HEK293 (cell line): Measurements from ENCODE around the gene INTS6L.

Experiments
- GLI2 ChIP-seq: fragments of 450-650 bp; formaldehyde crosslinking; IDR thresholded peaks from 2 replicates; pipeline ENCODE4; 2017; ENCODE audit warnings: missing biosample characterization, missing genetic modification characterization, low read depth, borderline replicate concordance
- GLIS1 ChIP-seq: fragments of 450-650 bp; formaldehyde crosslinking; IDR thresholded peaks from 2 replicates; pipeline ENCODE4 v1.5.1; 2016; ENCODE audit warnings: missing biosample characterization, missing genetic modification characterization
- IKZF3 ChIP-seq: fragments of 450-650 bp; IDR thresholded peaks from 2 replicates; pipeline ENCODE4 v1.5.0; 2018; ENCODE audit warnings: missing biosample characterization, mild to moderate bottlenecking, missing genetic modification characterization, moderate library complexity
- KLF7 ChIP-seq: fragments of 450-650 bp; formaldehyde crosslinking; IDR thresholded peaks from 2 replicates; pipeline ENCODE4 v1.5.1; 2016; ENCODE audit warnings: missing biosample characterization, missing genetic modification characterization, borderline replicate concordance
- TCF7L2 ChIP-seq: IDR thresholded peaks from 2 replicates; pipeline ENCODE4 v1.6.1; 2011; ENCODE audit warnings: low read depth, mild to moderate bottlenecking, inconsistent platforms, low read length, moderate library complexity, borderline replicate concordance
- ZIC2 ChIP-seq: fragments of 450-650 bp; formaldehyde crosslinking; IDR thresholded peaks from 2 replicates; pipeline ENCODE4 v1.5.1; 2016; ENCODE audit warnings: missing biosample characterization, missing genetic modification characterization
- ZNF114 ChIP-seq: fragments of 450-650 bp; formaldehyde crosslinking; IDR thresholded peaks from 2 replicates; pipeline ENCODE4 v1.5.0; 2017; ENCODE audit warnings: missing biosample characterization, missing genetic modification characterization
- ZNF311 ChIP-seq: fragments of 450-650 bp; formaldehyde crosslinking; IDR thresholded peaks from 2 replicates; pipeline ENCODE4 v1.5.1; 2017; ENCODE audit warnings: missing biosample characterization, missing genetic modification characterization, borderline replicate concordance
- ZNF335 ChIP-seq: fragments of 450-650 bp; formaldehyde crosslinking; conservative IDR thresholded peaks from 2 replicates; pipeline ENCODE4 v1.5.1; 2016; ENCODE audit warnings: missing biosample characterization, missing genetic modification characterization
- ZNF341 ChIP-seq: fragments of 450-650 bp; formaldehyde crosslinking; IDR thresholded peaks from 2 replicates; pipeline ENCODE4; 2016; ENCODE audit warnings: low read depth, missing biosample characterization, missing genetic modification characterization
- ZNF350 ChIP-seq: fragments of 450-650 bp; formaldehyde crosslinking; IDR thresholded peaks from 2 replicates; pipeline ENCODE4 v1.5.0; 2017; ENCODE audit warnings: missing biosample characterization, mild to moderate bottlenecking, missing genetic modification characterization
- ZNF501 ChIP-seq: fragments of 450-650 bp; formaldehyde crosslinking; IDR thresholded peaks from 2 replicates; pipeline ENCODE4 v1.5.1; 2016; ENCODE audit warnings: missing biosample characterization, missing genetic modification characterization
- ZNF529 ChIP-seq: fragments of 450-650 bp; formaldehyde crosslinking; IDR thresholded peaks from 2 replicates; pipeline ENCODE4 v1.5.1; 2017; ENCODE audit warnings: missing genetic modification characterization, missing biosample characterization; ENCODE audit not compliant: insufficient replicate concordance
- ZNF560 ChIP-seq: fragments of 450-650 bp; formaldehyde crosslinking; IDR thresholded peaks from 2 replicates; pipeline ENCODE4 v1.5.1; 2017; ENCODE audit warnings: missing biosample characterization, missing genetic modification characterization, borderline replicate concordance
- ZNF610 ChIP-seq: fragments of 450-650 bp; formaldehyde crosslinking; IDR thresholded peaks from 2 replicates; pipeline ENCODE4 v1.5.1; 2016; ENCODE audit warnings: missing biosample characterization, missing genetic modification characterization, borderline replicate concordance
- ZNF654 ChIP-seq: fragments of 450-650 bp; formaldehyde crosslinking; IDR thresholded peaks from 2 replicates; pipeline ENCODE4 v1.5.1; 2016; ENCODE audit warnings: low read depth, missing biosample characterization, missing genetic modification characterization
- ZNF658 ChIP-seq: fragments of 450-650 bp; formaldehyde crosslinking; IDR thresholded peaks from 2 replicates; pipeline ENCODE4; 2016; ENCODE audit warnings: missing biosample characterization, missing genetic modification characterization
- ZNF76 ChIP-seq: fragments of 450-650 bp; formaldehyde crosslinking; IDR thresholded peaks from 2 replicates; pipeline ENCODE4; 2016; ENCODE audit warnings: low read depth, missing biosample characterization, missing genetic modification characterization, borderline replicate concordance
- ZNF777 ChIP-seq: fragments of 450-650 bp; formaldehyde crosslinking; IDR thresholded peaks from 2 replicates; pipeline ENCODE4 v1.5.1; 2017; ENCODE audit warnings: missing biosample characterization, missing genetic modification characterization, borderline replicate concordance
- ZNF843 ChIP-seq: fragments of 450-650 bp; formaldehyde crosslinking; IDR thresholded peaks from 2 replicates; pipeline ENCODE4 v1.5.1; 2016; ENCODE audit warnings: missing biosample characterization, missing genetic modification characterization
- ZXDB ChIP-seq: fragments of 450-650 bp; formaldehyde crosslinking; IDR thresholded peaks from 2 replicates; pipeline ENCODE4 v1.5.1; 2016; ENCODE audit warnings: missing biosample characterization, missing genetic modification characterization
- TF ChIP-seq, protein P1 (sequence below): fragments of 450-650 bp; formaldehyde crosslinking; IDR thresholded peaks from 2 replicates; pipeline ENCODE4 v1.5.0; 2017; ENCODE audit warnings: missing biosample characterization, missing genetic modification characterization, borderline replicate concordance
- TF ChIP-seq, protein P2 (sequence below): fragments of 450-650 bp; formaldehyde crosslinking; IDR thresholded peaks from 2 replicates; pipeline ENCODE4 v1.5.1; 2016; ENCODE audit warnings: missing biosample characterization, missing genetic modification characterization
- TF ChIP-seq, protein P3 (sequence below): fragments of 450-650 bp; IDR thresholded peaks from 2 replicates; pipeline ENCODE4 v1.5.1; 2018; ENCODE audit warnings: missing biosample characterization, missing genetic modification characterization
- TF ChIP-seq, protein P4 (sequence below): fragments of 450-650 bp; formaldehyde crosslinking; IDR thresholded peaks from 2 replicates; pipeline ENCODE4 v1.5.1; 2016; ENCODE audit warnings: missing biosample characterization, missing genetic modification characterization
- TF ChIP-seq, protein P5 (sequence below): fragments of 450-650 bp; formaldehyde crosslinking; IDR thresholded peaks from 2 replicates; pipeline ENCODE4 v1.5.1; 2016; ENCODE audit warnings: missing biosample characterization, missing genetic modification characterization
- TF ChIP-seq, protein P6 (sequence below): fragments of 450-650 bp; formaldehyde crosslinking; IDR thresholded peaks from 2 replicates; pipeline ENCODE4 v1.5.1; 2016; ENCODE audit warnings: missing biosample characterization, missing genetic modification characterization, low read depth

The INTS6L gene

DNA sequence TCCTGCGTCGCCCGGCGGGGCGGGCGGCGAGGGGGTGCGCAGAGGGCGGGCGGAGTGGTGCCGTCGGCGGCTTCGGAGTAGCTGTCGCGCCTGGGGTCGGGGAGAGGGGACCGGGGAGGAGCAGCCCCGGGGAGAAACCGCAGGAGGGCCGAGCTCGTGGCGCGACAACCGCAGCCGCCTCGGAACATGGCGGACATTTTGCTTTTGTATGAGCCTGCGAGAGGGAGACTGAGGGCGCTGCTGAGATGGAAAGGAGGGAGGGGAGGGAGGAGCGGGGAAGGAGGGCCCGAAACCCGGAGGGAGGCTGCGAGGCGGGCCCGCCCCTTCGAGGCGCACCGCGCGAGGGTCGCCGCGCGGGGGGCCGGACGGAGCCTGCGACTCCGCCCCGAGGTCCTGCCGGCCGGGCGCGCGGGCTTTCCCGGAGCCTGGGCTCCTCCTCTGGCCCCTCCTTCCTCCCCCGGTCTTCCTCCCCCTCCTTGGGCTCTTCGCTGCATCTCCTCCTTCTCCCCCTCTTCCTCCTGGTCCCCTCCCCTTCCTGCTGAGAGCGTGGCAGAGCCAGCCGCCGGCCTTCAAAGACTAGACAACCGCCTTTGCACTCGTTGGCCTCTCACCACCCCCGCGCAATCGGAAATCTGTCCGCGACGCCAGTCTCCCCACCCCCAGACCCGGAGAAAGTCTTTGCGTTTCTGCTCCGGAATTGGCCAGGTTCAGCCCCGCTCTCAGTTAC lies 1.1 kb downstream of the INTS6L start (continued):
- TF ChIP-seq, protein P1, sequence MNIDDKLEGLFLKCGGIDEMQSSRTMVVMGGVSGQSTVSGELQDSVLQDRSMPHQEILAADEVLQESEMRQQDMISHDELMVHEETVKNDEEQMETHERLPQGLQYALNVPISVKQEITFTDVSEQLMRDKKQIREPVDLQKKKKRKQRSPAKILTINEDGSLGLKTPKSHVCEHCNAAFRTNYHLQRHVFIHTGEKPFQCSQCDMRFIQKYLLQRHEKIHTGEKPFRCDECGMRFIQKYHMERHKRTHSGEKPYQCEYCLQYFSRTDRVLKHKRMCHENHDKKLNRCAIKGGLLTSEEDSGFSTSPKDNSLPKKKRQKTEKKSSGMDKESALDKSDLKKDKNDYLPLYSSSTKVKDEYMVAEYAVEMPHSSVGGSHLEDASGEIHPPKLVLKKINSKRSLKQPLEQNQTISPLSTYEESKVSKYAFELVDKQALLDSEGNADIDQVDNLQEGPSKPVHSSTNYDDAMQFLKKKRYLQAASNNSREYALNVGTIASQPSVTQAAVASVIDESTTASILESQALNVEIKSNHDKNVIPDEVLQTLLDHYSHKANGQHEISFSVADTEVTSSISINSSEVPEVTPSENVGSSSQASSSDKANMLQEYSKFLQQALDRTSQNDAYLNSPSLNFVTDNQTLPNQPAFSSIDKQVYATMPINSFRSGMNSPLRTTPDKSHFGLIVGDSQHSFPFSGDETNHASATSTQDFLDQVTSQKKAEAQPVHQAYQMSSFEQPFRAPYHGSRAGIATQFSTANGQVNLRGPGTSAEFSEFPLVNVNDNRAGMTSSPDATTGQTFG (tag by site-specific recombination), result no peak
- TF ChIP-seq ZNF843 (tag by site-specific recombination) (0 out of 2 replicates have a peak, but pooled peaks have one; percentile 10), ZXDB (peak; percentile 53; the same call in 1 of the 2 replicates), GLIS1 (peak; percentile 11), ZNF311 (tag by site-specific recombination) (no peak), ZNF341 (peak; percentile 97), IKZF3 (tag by site-specific recombination) (peak; percentile 73), ZNF658 (no peak), ZNF501 (tag by site-specific recombination) (peak; percentile 34; the same call in 1 of the 2 replicates), ZNF560 (tag by site-specific recombination) (no peak), KLF7 (tag by site-specific recombination) (0 out of 2 replicates have a peak, but pooled peaks have one; percentile 10), ZNF777 (tag by site-specific recombination) (peak; percentile 47; the same call in 1 of the 2 replicates), ZNF350 (tag by site-specific recombination) (no peak), ZNF610 (tag by site-specific recombination) (no peak), ZIC2 (tag by site-specific recombination) (peak; percentile 62), ZNF529 (tag by site-specific recombination) (no peak), ZNF114 (no peak), ZNF654 (tag by site-specific recombination) (no peak), ZNF335 (tag by site-specific recombination) (peak; percentile 63), GLI2 (no peak), ZNF76 (tag by site-specific recombination) (no peak), TCF7L2 (peak; percentile 59; the same call in 1 of the 2 replicates)
- TF ChIP-seq, protein P2, sequence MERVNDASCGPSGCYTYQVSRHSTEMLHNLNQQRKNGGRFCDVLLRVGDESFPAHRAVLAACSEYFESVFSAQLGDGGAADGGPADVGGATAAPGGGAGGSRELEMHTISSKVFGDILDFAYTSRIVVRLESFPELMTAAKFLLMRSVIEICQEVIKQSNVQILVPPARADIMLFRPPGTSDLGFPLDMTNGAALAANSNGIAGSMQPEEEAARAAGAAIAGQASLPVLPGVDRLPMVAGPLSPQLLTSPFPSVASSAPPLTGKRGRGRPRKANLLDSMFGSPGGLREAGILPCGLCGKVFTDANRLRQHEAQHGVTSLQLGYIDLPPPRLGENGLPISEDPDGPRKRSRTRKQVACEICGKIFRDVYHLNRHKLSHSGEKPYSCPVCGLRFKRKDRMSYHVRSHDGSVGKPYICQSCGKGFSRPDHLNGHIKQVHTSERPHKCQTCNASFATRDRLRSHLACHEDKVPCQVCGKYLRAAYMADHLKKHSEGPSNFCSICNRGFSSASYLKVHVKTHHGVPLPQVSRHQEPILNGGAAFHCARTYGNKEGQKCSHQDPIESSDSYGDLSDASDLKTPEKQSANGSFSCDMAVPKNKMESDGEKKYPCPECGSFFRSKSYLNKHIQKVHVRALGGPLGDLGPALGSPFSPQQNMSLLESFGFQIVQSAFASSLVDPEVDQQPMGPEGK, result peak; percentile 85
- TF ChIP-seq, protein P3, sequence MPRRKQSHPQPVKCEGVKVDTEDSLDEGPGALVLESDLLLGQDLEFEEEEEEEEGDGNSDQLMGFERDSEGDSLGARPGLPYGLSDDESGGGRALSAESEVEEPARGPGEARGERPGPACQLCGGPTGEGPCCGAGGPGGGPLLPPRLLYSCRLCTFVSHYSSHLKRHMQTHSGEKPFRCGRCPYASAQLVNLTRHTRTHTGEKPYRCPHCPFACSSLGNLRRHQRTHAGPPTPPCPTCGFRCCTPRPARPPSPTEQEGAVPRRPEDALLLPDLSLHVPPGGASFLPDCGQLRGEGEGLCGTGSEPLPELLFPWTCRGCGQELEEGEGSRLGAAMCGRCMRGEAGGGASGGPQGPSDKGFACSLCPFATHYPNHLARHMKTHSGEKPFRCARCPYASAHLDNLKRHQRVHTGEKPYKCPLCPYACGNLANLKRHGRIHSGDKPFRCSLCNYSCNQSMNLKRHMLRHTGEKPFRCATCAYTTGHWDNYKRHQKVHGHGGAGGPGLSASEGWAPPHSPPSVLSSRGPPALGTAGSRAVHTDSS (tag by site-specific recombination), result peak; percentile 83
- TF ChIP-seq, protein P4, sequence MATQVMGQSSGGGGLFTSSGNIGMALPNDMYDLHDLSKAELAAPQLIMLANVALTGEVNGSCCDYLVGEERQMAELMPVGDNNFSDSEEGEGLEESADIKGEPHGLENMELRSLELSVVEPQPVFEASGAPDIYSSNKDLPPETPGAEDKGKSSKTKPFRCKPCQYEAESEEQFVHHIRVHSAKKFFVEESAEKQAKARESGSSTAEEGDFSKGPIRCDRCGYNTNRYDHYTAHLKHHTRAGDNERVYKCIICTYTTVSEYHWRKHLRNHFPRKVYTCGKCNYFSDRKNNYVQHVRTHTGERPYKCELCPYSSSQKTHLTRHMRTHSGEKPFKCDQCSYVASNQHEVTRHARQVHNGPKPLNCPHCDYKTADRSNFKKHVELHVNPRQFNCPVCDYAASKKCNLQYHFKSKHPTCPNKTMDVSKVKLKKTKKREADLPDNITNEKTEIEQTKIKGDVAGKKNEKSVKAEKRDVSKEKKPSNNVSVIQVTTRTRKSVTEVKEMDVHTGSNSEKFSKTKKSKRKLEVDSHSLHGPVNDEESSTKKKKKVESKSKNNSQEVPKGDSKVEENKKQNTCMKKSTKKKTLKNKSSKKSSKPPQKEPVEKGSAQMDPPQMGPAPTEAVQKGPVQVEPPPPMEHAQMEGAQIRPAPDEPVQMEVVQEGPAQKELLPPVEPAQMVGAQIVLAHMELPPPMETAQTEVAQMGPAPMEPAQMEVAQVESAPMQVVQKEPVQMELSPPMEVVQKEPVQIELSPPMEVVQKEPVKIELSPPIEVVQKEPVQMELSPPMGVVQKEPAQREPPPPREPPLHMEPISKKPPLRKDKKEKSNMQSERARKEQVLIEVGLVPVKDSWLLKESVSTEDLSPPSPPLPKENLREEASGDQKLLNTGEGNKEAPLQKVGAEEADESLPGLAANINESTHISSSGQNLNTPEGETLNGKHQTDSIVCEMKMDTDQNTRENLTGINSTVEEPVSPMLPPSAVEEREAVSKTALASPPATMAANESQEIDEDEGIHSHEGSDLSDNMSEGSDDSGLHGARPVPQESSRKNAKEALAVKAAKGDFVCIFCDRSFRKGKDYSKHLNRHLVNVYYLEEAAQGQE (tag by site-specific recombination), result no peak
- TF ChIP-seq, protein P5, sequence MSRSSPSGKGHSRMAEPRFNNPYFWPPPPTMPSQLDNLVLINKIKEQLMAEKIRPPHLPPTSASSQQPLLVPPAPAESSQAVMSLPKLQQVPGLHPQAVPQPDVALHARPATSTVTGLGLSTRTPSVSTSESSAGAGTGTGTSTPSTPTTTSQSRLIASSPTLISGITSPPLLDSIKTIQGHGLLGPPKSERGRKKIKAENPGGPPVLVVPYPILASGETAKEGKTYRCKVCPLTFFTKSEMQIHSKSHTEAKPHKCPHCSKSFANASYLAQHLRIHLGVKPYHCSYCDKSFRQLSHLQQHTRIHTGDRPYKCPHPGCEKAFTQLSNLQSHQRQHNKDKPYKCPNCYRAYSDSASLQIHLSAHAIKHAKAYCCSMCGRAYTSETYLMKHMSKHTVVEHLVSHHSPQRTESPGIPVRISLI (tag by site-specific recombination), result no peak
- TF ChIP-seq, protein P6, sequence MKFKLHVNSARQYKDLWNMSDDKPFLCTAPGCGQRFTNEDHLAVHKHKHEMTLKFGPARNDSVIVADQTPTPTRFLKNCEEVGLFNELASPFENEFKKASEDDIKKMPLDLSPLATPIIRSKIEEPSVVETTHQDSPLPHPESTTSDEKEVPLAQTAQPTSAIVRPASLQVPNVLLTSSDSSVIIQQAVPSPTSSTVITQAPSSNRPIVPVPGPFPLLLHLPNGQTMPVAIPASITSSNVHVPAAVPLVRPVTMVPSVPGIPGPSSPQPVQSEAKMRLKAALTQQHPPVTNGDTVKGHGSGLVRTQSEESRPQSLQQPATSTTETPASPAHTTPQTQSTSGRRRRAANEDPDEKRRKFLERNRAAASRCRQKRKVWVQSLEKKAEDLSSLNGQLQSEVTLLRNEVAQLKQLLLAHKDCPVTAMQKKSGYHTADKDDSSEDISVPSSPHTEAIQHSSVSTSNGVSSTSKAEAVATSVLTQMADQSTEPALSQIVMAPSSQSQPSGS (tag by site-specific recombination), result no peak
